ENCODE measurements around the gene PDE11A.

PDE11A gene
- 0 to 0.30 (median 0) reads per million in 9 experiments for total RNA-seq

- Mint-ChIP-seq H3K27me3 (peaks cover 62 to 65% of the 10 kb centered on the region in 2 donors), H3K27ac (no peak within 1 kb of the TSS), H3K4me3 (peak within 1 kb of the TSS; percentile 47 to 49), H3K36me3 (ENCODE audit: insufficient read depth) (no peaks in the 10 kb centered on the region), H3K4me1 (ENCODE audit: low read depth in 2 of 2) (peaks cover 7 to 8% of the 10 kb centered on the region in 2 donors), H3K9me3 (no peaks in the 10 kb centered on the region)
- peak; percentile 42 for ATAC-seq (replicated peaks)
- no peak for DNase-seq
These were observed at the start of gene PDE11A for GRCh38 chr2:178072383-178073301. PDE11A (minus strand) TSS chr2:178072777; CDS start chr2:178072437, 340 bp downstream.

- DNase-seq = no peak
- Mint-ChIP-seq H3K4me1 (ENCODE audit: low read depth in 2 of 2) (peaks cover 14 to 28% of the 10 kb centered on the region in 2 donors), H3K36me3 (ENCODE audit: insufficient read depth) (peaks cover 50% of the 10 kb centered on the region), H3K4me3 (no peak overlapping the region), H3K9me3 (no peaks in the 10 kb centered on the region), H3K27ac (peak overlapping the region in 1 of 2 donors; percentile 18), H3K27me3 (no peaks in the 10 kb centered on the region)
- ATAC-seq (replicated peaks) = no peak
These were observed 46.8 kb upstream of the PDE11A start for GRCh38 chr2:178119179-178119922.

DNA sequence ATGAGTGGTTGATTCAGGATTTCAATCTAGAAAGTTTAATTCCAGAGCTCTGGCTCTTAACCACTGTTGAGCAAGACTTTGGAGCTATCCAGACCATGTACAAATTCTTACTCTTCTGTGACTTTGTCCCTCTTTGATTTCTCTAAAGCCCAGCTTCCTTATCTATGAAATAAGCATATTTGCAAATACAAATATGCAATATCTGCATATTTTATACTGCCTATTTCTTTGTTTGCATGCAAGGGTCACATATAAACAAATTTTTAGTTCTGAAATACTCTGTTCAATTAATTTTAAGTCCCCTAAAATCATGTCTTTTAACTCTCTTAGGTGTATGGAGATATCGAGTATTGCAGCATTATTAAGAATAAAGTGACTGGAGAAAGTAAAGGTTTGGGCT, 45.1 kb upstream of the PDE11A start:
- Mint-ChIP-seq H3K27ac (no peak overlapping the region), H3K36me3 (ENCODE audit: insufficient read depth) (peaks cover 41% of the 10 kb centered on the region), H3K27me3 (no peaks in the 10 kb centered on the region), H3K4me3 (no peak overlapping the region), H3K4me1 (ENCODE audit: low read depth in 2 of 2) (peaks cover 21 to 41% of the 10 kb centered on the region in 2 donors), H3K9me3 (no peaks in the 10 kb centered on the region)
- DNase-seq = no peak
- no peak for ATAC-seq (replicated peaks)

GRCh38 chr2:178115271-178115670, 42.7 kb upstream of the PDE11A start:
- Mint-ChIP-seq H3K36me3 (ENCODE audit: insufficient read depth) (peaks cover 23% of the 10 kb centered on the region), H3K27me3 (no peaks in the 10 kb centered on the region), H3K27ac (no peak overlapping the region), H3K9me3 (no peaks in the 10 kb centered on the region), H3K4me1 (ENCODE audit: low read depth in 2 of 2) (peaks cover 29 to 52% of the 10 kb centered on the region in 2 donors), H3K4me3 (no peak overlapping the region)
- ATAC-seq (replicated peaks) (no peak), DNase-seq (no peak)

- no peak for ATAC-seq (replicated peaks)
- Mint-ChIP-seq H3K27me3 (no peaks in the 10 kb centered on the region), H3K27ac (peak overlapping the region; percentile 84 to 95), H3K9me3 (no peaks in the 10 kb centered on the region), H3K36me3 (ENCODE audit: insufficient read depth) (peaks cover 23% of the 10 kb centered on the region), H3K4me1 (ENCODE audit: low read depth in 2 of 2) (peaks cover 31 to 50% of the 10 kb centered on the region in 2 donors), H3K4me3 (peak overlapping the region; percentile 35 to 49)
- no peak for DNase-seq
These were observed 41.9 kb upstream of the PDE11A start for GRCh38 chr2:178114462-178114861.

DNA sequence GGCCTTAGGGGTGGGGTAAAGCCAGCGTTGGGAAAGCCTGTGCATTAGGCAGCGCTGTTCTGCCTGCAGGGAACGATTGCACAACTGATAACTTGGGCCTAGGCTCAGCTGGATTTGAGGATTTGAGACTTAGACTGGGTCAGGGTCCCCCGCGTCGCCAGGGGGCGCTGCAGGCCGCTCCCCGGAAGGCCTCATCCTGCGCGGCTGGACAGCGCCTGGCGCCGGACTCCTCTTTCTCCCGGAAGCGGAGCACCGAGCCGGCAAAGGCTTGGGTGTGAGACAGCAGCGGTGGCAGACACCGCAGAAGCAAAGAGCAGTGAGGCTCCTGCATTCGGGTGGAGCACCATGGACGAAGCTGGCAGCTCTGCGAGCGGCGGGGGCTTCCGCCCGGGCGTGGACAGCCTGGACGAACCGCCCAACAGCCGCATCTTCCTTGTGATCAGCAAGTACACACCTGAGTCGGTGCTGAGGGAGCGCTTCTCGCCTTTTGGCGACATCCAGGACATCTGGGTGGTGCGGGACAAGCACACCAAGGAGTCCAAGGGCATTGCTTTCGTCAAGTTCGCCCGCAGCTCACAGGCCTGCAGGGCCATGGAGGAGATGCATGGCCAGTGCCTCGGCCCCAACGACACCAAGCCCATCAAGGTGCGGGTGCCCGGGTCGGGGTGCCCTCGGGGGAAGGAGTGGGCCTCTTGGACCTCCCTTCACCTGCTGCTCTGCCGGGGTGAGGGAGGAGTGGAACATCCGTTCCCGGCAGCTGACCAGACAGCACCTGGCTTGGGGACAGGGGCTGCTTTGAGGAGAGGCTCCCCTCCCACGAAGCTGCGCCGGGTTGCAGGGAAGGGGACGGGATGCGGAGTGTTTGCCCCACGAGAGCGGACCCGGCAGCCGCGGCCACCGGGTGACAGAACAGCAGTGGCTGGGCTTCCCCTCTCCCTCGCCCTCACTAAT, 39.9 kb upstream of the PDE11A start, which contains the start of gene RBM45:
Gene RBM45, plus strand, starts transcription at position 236 of the 951 bp plus-strand sequence. Its CDS starts 110 bp downstream, at position 346.
- no peaks in the 10 kb centered on the region for H3K27me3 Mint-ChIP-seq
- peaks cover 13% of the 10 kb centered on the region for H3K36me3 Mint-ChIP-seq (ENCODE audit: insufficient read depth)
- peak within 1 kb of the TSS; percentile 94 to 95 for H3K4me3 Mint-ChIP-seq
- peaks cover 28 to 38% of the 10 kb centered on the region in 2 donors for H3K4me1 Mint-ChIP-seq (ENCODE audit: low read depth in 2 of 2)
- H3K9me3 Mint-ChIP-seq = no peaks in the 10 kb centered on the region
- DNase-seq (peak; percentile 76 to 82 (median 82)), ATAC-seq (replicated peaks) (peak; percentile 91)
- peak within 1 kb of the TSS; percentile 94 to 95 for H3K27ac Mint-ChIP-seq

GRCh38 chr2:178111743-178112142, 39.2 kb upstream of the PDE11A start:
- no peak for ATAC-seq (replicated peaks)
- Mint-ChIP-seq H3K27ac (peak overlapping the region; percentile 94 to 95), H3K36me3 (ENCODE audit: insufficient read depth) (peaks cover 13% of the 10 kb centered on the region), H3K9me3 (no peaks in the 10 kb centered on the region), H3K4me3 (peak overlapping the region; percentile 94 to 95), H3K27me3 (peaks cover 0 to 5% of the 10 kb centered on the region in 2 donors), H3K4me1 (ENCODE audit: low read depth in 2 of 2) (peaks cover 28 to 38% of the 10 kb centered on the region in 2 donors)
- DNase-seq = no peak

GRCh38 chr2:178110681-178111080, 38.1 kb upstream of the PDE11A start:
- Mint-ChIP-seq H3K9me3 (no peaks in the 10 kb centered on the region), H3K36me3 (ENCODE audit: insufficient read depth) (peaks cover 9% of the 10 kb centered on the region), H3K4me1 (ENCODE audit: low read depth in 2 of 2) (peaks cover 28 to 38% of the 10 kb centered on the region in 2 donors), H3K27ac (no peak overlapping the region), H3K27me3 (peaks cover 0 to 5% of the 10 kb centered on the region in 2 donors), H3K4me3 (no peak overlapping the region)
- DNase-seq (no peak), ATAC-seq (replicated peaks) (no peak)

DNA sequence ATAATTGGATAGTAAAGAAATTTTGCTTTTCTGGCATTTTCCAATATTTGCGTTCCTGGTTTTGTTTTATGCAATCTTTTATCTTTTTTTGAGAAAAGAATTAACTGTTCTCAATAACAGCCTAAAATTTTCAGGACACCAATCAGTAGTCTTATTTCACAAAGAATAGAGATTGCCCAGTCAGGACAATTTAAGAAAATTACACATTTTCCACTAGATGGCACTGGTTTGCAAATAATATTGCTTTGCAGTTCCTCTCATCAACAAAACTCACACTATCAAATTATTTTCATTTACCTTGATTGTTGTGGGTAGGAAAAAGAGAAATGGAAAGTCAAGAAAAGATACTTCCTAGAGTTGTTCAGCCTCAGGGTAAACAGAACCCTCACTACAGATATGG, 37.2 kb upstream of the PDE11A start:
- H3K27me3 Mint-ChIP-seq = peaks cover 0 to 5% of the 10 kb centered on the region in 2 donors

DNA sequence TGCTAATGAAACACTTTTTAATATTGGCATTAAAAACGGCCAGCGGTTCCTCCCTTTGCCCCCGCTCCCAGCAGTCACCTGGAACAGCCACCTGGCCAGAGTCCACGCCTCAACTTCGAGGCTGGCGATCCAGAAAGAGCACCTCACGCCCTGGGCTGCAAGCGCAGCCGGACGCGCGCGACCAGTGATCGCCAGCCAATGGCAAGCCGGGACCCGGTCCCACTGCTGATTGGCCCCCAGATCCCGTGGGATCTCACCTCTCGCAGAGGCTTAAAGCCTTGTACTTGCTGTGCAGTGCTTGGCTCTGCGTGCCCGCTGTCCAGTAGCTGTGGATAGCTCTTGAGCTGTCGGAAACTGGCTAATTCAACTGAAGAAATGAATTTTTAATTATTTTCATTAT, 35.6 kb upstream of the PDE11A start:
- no peak for ATAC-seq (replicated peaks)
- no peak for DNase-seq
- Mint-ChIP-seq H3K9me3 (no peaks in the 10 kb centered on the region), H3K27ac (no peak overlapping the region), H3K4me3 (no peak overlapping the region), H3K36me3 (ENCODE audit: insufficient read depth) (peaks cover 8% of the 10 kb centered on the region), H3K27me3 (peaks cover 0 to 5% of the 10 kb centered on the region in 2 donors), H3K4me1 (ENCODE audit: low read depth in 2 of 2) (peaks cover 16 to 18% of the 10 kb centered on the region in 2 donors)

More for the DNA sequence above, 37.2 kb upstream of the PDE11A start:
- no peak overlapping the region for H3K4me3 Mint-ChIP-seq
- no peak overlapping the region for H3K27ac Mint-ChIP-seq
- peaks cover 24 to 31% of the 10 kb centered on the region in 2 donors for H3K4me1 Mint-ChIP-seq (ENCODE audit: low read depth in 2 of 2)
- no peak for DNase-seq
- peaks cover 9% of the 10 kb centered on the region for H3K36me3 Mint-ChIP-seq (ENCODE audit: insufficient read depth)
- no peaks in the 10 kb centered on the region for H3K9me3 Mint-ChIP-seq
- ATAC-seq (replicated peaks) = no peak

DNA sequence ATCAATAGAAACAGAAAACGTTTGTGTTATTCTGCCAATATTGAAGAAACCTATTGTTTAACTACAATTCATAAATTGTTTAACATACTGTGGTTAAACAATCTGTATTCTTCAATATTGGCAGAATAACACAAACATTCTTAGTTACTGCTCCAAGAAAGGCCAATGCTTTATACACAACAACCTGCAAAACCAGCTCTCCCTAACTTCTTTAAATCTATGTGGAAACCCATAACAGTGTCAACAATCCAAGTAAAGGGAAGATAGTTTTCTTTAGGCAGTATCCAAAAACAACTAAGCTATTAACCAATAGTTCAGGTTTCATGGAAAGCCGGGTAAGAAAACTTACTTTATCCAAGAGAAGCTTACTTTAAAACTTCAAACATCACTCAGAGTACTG, 33.5 kb upstream of the PDE11A start:
- no peaks in the 10 kb centered on the region for H3K9me3 Mint-ChIP-seq
- no peaks in the 10 kb centered on the region for H3K36me3 Mint-ChIP-seq (ENCODE audit: insufficient read depth)
- H3K27ac Mint-ChIP-seq = no peak overlapping the region
- ATAC-seq (replicated peaks) (no peak), DNase-seq (no peak)
- H3K4me1 Mint-ChIP-seq (ENCODE audit: low read depth in 2 of 2) = peaks cover 2 to 3% of the 10 kb centered on the region in 2 donors
- no peak overlapping the region for H3K4me3 Mint-ChIP-seq
- H3K27me3 Mint-ChIP-seq = peaks cover 0 to 5% of the 10 kb centered on the region in 2 donors

- DNase-seq (no peak), ATAC-seq (replicated peaks) (no peak)
- peaks cover 0 to 5% of the 10 kb centered on the region in 2 donors for H3K27me3 Mint-ChIP-seq
- H3K36me3 Mint-ChIP-seq (ENCODE audit: insufficient read depth) = no peaks in the 10 kb centered on the region
- no peak overlapping the region for H3K27ac Mint-ChIP-seq
- H3K4me1 Mint-ChIP-seq (ENCODE audit: low read depth in 2 of 2) = peaks cover 2 to 3% of the 10 kb centered on the region in 2 donors
- no peaks in the 10 kb centered on the region for H3K9me3 Mint-ChIP-seq
- H3K4me3 Mint-ChIP-seq = no peak overlapping the region
These were observed 33.0 kb upstream of the PDE11A start for GRCh38 chr2:178105566-178105965.

All from effector memory CD8-positive, alpha-beta T cell (primary cell).